Dendritic cell treated with granulocyte-macrophage colony-stimulating factor and Interleukin-4, amounts not matched to agents 40 ng/mL and 50 ng/mL, for 4 days (primary cell): ENCODE results near the gene ABCA1.
A peak's percentile ranks its signal among the peaks of the same experiment; 100 is the strongest.

Experiments
- H3K27ac Mint-ChIP-seq: one replicate; pipeline ENCODE4 v1.8.0; 2022; ENCODE audit warnings: mild to moderate bottlenecking, mixed read lengths
- H3K27me3 Mint-ChIP-seq: one replicate; pipeline ENCODE4 v1.8.0; 2022; ENCODE audit warnings: mild to moderate bottlenecking, mixed read lengths
- H3K36me3 Mint-ChIP-seq: one replicate; pipeline ENCODE4 v1.8.0; 2022; ENCODE audit warnings: low read depth, mixed read lengths
- H3K4me1 Mint-ChIP-seq: one replicate; pipeline ENCODE4 v1.8.0; 2022; ENCODE audit warnings: low read depth, mixed read lengths
- H3K4me3 Mint-ChIP-seq: one replicate; pipeline ENCODE4 v1.8.0; 2022; ENCODE audit warnings: mild to moderate bottlenecking, moderate library complexity, mixed read lengths
- H3K9me3 Mint-ChIP-seq: one replicate; pipeline ENCODE4 v1.8.0; 2022; ENCODE audit warnings: mixed read lengths
- intact Hi-C: fragments of 100-400 bp; cut with micrococcal nuclease; formaldehyde crosslinking; loops from one replicate; pipeline ENCODE4 v1.15.0; 2022

ABCA1 gene

DNA sequence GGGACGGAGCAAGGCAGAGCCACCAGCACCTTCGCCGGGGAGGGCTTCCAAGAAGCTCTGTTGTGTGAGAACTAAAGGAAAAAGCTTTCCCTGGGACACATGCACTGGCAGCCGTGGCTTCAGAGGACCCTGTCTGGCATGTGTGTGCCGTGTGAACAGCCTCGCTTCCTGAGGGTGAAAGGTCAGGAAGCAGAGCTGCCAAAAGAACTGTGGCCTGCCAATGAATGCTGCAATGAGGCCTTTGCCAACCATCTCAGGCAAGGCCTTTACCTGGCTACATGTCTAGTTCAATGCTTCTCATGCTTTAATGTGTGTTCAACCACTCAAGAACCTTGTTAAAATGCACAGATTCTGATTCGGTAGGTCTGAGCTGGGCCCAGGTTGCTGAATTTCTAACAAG, 110.5 kb downstream of the ABCA1 start:
- Mint-ChIP-seq H3K4me1 (no peaks in the 10 kb centered on the region), H3K9me3 (no peaks in the 10 kb centered on the region), H3K36me3 (peaks cover 98% of the 10 kb centered on the region), H3K4me3 (no peak overlapping the region), H3K27me3 (no peaks in the 10 kb centered on the region), H3K27ac (no peak overlapping the region)
- intact Hi-C loops, result loop anchor here (10.0 kb wide), 1 partner anchor 547 kb away; no protein-coding TSS in a partner anchor

GRCh38 chr9:104815851-104816565, 111.9 kb downstream of the ABCA1 start:
- Mint-ChIP-seq H3K36me3 (peaks cover 99% of the 10 kb centered on the region), H3K4me3 (no peak overlapping the region), H3K9me3 (no peaks in the 10 kb centered on the region), H3K4me1 (no peaks in the 10 kb centered on the region), H3K27me3 (no peaks in the 10 kb centered on the region), H3K27ac (no peak overlapping the region)
- intact Hi-C loops, result loop anchor here (10.0 kb wide), 1 partner anchor 549 kb away; no protein-coding TSS in a partner anchor

GRCh38 chr9:104810421-104811339, 117.3 kb downstream of the ABCA1 start:
- Mint-ChIP-seq H3K9me3 (no peaks in the 10 kb centered on the region), H3K4me1 (no peaks in the 10 kb centered on the region), H3K27me3 (no peaks in the 10 kb centered on the region), H3K27ac (no peak overlapping the region), H3K36me3 (peaks cover 98% of the 10 kb centered on the region), H3K4me3 (no peak overlapping the region)
- intact Hi-C loops, result loop anchor here (10.0 kb wide), 1 partner anchor 554 kb away; no protein-coding TSS in a partner anchor

DNA sequence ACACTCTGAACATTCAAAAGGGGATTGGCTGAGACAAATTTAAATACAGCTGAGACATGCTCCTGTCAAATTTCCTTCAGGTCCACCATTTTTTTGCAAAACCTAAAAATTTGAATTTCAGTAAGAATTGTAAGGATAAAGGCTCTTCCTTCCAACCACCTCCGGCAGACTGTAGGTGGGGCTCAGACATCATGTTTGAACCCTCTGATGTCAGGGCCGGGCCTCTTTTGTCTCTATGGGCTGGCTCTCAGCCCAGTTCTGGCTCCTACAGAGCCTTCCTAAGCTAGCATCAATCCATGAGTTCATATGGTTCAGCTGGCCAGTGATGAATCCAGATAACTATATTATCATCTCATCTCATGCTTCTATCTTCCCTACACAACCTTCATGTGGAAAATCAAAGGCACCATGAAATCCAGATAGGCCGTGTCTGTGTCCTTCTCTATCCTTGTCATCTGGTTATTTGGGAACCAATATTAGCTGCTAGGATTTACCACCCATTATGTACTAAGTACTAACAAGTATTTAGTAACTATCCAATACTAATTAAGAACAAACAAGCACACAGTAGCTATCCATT, 119.8 kb downstream of the ABCA1 start:
- intact Hi-C loops, result no loop called here

GRCh38 chr9:104805441-104805840, 122.5 kb downstream of the ABCA1 start:
- Mint-ChIP-seq H3K9me3 (no peaks in the 10 kb centered on the region), H3K4me3 (no peak overlapping the region), H3K36me3 (peaks cover 99% of the 10 kb centered on the region), H3K27ac (no peak overlapping the region), H3K4me1 (no peaks in the 10 kb centered on the region), H3K27me3 (no peaks in the 10 kb centered on the region)
- intact Hi-C loops, result no loop called here

More for the DNA sequence above, 119.8 kb downstream of the ABCA1 start:
- Mint-ChIP-seq H3K27me3 (no peaks in the 10 kb centered on the region), H3K36me3 (peaks cover 99% of the 10 kb centered on the region), H3K27ac (no peak overlapping the region), H3K4me1 (no peaks in the 10 kb centered on the region), H3K9me3 (no peaks in the 10 kb centered on the region), H3K4me3 (no peak overlapping the region)

DNA sequence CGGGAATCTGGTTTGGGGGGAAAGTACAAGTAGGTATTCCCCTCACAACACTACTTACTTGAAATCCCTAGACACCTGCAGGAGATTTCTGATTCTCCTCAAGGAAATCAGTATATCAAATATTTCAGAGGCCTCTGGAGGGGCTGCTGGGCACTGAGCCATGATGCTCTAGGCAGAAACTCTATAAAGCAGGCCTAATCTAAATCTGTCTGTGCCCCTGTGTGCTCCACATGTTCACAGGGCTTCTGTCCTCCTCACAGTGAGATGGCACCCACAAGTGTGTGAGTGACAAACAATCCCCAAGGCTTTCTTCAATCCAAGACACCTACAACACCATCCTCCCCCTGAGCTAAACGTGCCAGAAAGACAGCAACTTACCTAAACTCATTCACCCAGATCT, 125.0 kb downstream of the ABCA1 start:
- peaks cover 99% of the 10 kb centered on the region for H3K36me3 Mint-ChIP-seq
- H3K9me3 Mint-ChIP-seq, result no peaks in the 10 kb centered on the region
- H3K27ac Mint-ChIP-seq, result peak overlapping the region; percentile 21
- no peaks in the 10 kb centered on the region for H3K27me3 Mint-ChIP-seq
- H3K4me1 Mint-ChIP-seq, result no peaks in the 10 kb centered on the region
- H3K4me3 Mint-ChIP-seq, result no peak overlapping the region
- intact Hi-C loops, result no loop called here

- intact Hi-C loops, result no loop called here
- Mint-ChIP-seq H3K27me3 (no peaks in the 10 kb centered on the region), H3K4me3 (no peak overlapping the region), H3K36me3 (peaks cover 100% of the 10 kb centered on the region), H3K4me1 (no peaks in the 10 kb centered on the region), H3K9me3 (no peaks in the 10 kb centered on the region), H3K27ac (no peak overlapping the region)
Observed at GRCh38 chr9:104802110-104802509, 125.8 kb downstream of the ABCA1 start.

GRCh38 chr9:104800068-104800785, 127.7 kb downstream of the ABCA1 start:
- no peak overlapping the region for H3K4me3 Mint-ChIP-seq
- no peaks in the 10 kb centered on the region for H3K27me3 Mint-ChIP-seq
- H3K4me1 Mint-ChIP-seq, result peaks cover 12% of the 10 kb centered on the region
- intact Hi-C loops, result no loop called here
- H3K9me3 Mint-ChIP-seq, result no peaks in the 10 kb centered on the region
- H3K27ac Mint-ChIP-seq, result no peak overlapping the region
- peaks cover 100% of the 10 kb centered on the region for H3K36me3 Mint-ChIP-seq

DNA sequence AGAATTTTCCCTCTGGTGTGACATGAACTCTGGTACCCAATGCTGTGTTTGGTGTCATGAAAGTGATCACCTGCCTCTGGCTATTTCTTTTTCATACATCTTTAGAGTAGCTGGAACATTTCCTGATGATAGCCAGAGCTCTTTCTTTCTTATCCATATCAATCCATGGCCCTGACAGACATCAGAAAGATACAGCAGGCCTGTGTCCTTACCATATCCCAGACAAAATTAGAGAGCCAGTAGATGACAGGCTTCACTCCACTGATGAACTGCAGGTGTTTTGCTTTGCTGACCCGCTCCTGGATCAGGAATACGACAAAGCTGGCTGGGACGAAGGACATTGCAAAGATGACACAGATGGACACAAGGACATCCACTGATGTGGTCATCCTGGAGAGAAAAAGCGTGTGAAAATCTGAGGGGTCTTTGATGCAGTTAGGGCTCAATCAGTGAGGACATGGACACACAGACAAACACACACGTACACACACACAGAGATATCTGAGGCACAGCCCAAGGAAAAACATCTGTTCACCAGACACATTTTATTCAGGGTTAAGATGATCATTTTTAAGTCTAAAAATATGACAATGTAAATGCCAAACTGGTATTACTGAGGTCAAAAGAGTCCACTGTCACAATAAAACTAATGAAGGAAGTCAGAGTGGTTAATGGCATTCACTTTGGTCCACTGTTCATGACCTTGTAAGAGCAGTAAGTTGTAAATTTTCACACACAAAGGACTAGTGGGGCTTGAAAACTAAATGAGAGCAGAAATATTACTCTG, 129.6 kb downstream of the ABCA1 start:
- peaks cover 100% of the 10 kb centered on the region for H3K36me3 Mint-ChIP-seq
- H3K4me3 Mint-ChIP-seq, result no peak overlapping the region
- intact Hi-C loops, result no loop called here
- no peaks in the 10 kb centered on the region for H3K9me3 Mint-ChIP-seq
- H3K4me1 Mint-ChIP-seq, result peaks cover 19% of the 10 kb centered on the region
- no peaks in the 10 kb centered on the region for H3K27me3 Mint-ChIP-seq
- H3K27ac Mint-ChIP-seq, result no peak overlapping the region

GRCh38 chr9:104795857-104796256, 132.1 kb downstream of the ABCA1 start:
- H3K4me1 Mint-ChIP-seq, result peaks cover 19% of the 10 kb centered on the region
- H3K36me3 Mint-ChIP-seq, result peaks cover 98% of the 10 kb centered on the region
- H3K9me3 Mint-ChIP-seq, result no peaks in the 10 kb centered on the region
- H3K4me3 Mint-ChIP-seq, result no peak overlapping the region
- H3K27ac Mint-ChIP-seq, result peak overlapping the region; percentile 71
- no peaks in the 10 kb centered on the region for H3K27me3 Mint-ChIP-seq
- intact Hi-C loops, result no loop called here

DNA sequence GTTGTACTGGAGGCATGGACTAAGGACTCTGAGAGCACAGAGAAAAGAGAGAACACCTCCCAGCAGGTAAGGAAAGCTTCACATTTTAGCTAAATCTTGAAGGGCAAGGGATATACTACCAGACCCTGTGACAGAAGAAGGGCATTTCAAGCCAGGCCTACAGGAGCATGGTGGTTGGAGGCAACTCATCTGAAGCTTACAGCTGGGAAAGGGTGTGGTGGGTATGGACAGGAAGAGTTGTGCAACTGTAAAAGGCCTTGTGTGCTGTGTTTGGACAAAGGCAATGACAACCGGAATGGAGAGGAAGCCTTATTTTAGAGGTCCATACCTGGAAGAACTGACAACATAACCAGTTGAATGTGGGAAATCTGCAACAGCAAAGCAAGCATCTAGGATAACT, 132.9 kb downstream of the ABCA1 start:
- no peaks in the 10 kb centered on the region for H3K27me3 Mint-ChIP-seq
- no peak overlapping the region for H3K4me3 Mint-ChIP-seq
- peaks cover 94% of the 10 kb centered on the region for H3K36me3 Mint-ChIP-seq
- H3K27ac Mint-ChIP-seq, result peak overlapping the region; percentile 71
- H3K4me1 Mint-ChIP-seq, result peaks cover 19% of the 10 kb centered on the region
- intact Hi-C loops, result no loop called here
- H3K9me3 Mint-ChIP-seq, result no peaks in the 10 kb centered on the region

DNA sequence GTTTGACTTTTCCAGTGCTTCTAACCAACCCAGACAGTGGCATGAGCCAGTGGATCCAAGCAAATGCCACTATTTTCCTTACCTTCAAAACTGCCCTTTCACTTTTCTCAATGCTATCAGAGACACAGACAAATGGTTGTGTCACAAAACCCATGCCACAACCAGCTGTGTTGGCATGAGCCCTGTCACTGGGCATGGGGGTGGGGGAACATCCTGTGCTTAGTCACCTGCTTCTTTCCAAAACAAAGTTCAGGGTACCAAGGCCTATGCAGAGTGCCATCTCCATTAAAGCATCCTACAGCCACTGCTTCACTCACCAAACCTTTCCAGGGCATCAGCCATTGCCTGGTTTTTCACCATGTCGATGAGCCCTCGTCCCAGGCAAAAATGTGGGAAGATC, 133.9 kb downstream of the ABCA1 start:
- intact Hi-C loops, result no loop called here
- Mint-ChIP-seq H3K27ac (no peak overlapping the region), H3K4me3 (no peak overlapping the region), H3K27me3 (no peaks in the 10 kb centered on the region), H3K36me3 (peaks cover 94% of the 10 kb centered on the region), H3K9me3 (no peaks in the 10 kb centered on the region), H3K4me1 (peaks cover 19% of the 10 kb centered on the region)

DNA sequence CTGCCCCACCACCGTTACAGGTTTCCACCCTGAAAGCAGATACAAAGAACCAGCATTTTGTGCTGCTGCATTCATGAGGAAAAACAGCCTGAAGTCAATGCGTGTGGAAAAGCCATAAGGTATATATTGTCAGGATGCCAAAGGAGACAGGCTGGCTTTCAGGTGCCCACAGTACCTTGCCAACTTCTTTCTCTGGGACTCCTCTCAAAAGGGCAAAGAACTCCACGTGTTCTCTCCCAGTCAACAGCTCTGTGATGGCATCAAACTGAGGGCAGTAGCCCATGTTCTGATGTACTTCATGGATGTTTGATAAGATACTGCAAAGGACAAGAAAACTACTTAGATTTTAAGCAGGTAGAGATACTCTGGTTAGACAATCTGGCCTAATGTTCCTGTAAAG, 139.7 kb downstream of the ABCA1 start:
- no peak overlapping the region for H3K27ac Mint-ChIP-seq
- peaks cover 7% of the 10 kb centered on the region for H3K4me1 Mint-ChIP-seq
- no peaks in the 10 kb centered on the region for H3K9me3 Mint-ChIP-seq
- no peak overlapping the region for H3K4me3 Mint-ChIP-seq
- intact Hi-C loops, result no loop called here
- no peaks in the 10 kb centered on the region for H3K27me3 Mint-ChIP-seq
- peaks cover 94% of the 10 kb centered on the region for H3K36me3 Mint-ChIP-seq
